ENCODE data around the gene ASCC2. TPM values are rescaled to one million over a fixed set of nuclear protein-coding genes. Genes with fewer than 3 reads are reported as not detected.

Gene ASCC2
- total and polyA plus RNA-seq, 4 donors: 34.6 to 43.7 (median 38.7) TPM

DNA sequence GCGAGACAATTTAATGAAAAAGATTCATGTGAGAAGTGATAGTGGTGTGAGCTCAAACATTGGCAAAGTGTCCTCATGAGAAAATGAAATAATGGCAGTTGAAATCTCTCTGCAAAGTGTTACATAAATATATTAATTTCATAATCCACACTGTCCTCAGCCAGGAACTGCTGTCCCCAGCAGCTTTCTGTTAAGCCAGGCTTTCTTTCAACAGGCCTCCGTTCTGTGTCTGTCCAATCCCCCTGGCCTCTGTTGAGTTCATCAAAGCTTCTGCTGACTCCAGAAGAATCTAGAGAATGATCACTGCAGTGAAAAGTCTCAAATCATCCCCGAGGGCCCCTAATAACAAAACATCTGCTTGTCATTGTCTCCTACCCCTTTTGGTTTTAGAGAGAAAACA is 10.0 kb upstream of the ASCC2 start (continued):
- no peak for TF ChIP-seq RXRA (IDR thresholded peaks at IDR 0.05)
- TF ChIP-seq GABPA (IDR thresholded peaks at IDR 0.05 in 1 of 2, conservative IDR thresholded peaks at IDR 0.05 in 1 of 2): no peak
- TF ChIP-seq NR2F2 (IDR thresholded peaks at IDR 0.05): no peak

DNA sequence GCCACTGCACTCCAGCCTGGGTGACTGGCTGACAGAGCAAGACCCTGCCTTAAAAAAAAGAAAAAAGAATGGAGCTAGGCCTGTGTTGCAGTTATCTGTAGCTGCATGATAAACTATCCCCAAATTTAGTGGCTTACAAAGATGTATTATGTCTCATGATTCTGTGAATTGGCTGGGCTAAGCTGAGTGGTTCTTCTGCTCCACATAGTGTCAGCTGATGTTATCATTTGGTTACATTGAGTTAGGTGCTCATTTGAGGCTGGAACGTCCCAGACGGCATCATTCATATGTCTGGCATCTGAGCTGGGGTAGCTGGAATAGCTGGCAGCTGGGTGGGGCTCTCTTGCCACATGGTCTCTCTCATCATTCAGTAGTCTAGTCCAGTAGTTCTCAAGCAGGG is 8.2 kb upstream of the ASCC2 start:
- Histone ChIP-seq H3K9me3 (ENCODE audit: control insufficient read depth in 4 of 4, low read length in 3 of 4) (peaks cover 0 to 4% (median 0%) of the 10 kb centered on the region in 4 donors), H3K36me3 (ENCODE audit: control insufficient read depth in 4 of 4, insufficient read depth in 3 of 4, low read depth in 1 of 4, low read length in 3 of 4) (no peaks in the 10 kb centered on the region), H3K27me3 (ENCODE audit: control insufficient read depth in 4 of 4, insufficient read depth in 4 of 4, low read length in 3 of 4) (no peaks in the 10 kb centered on the region), H3K4me1 (ENCODE audit: control insufficient read depth in 4 of 4, insufficient read depth in 4 of 4, low read length in 3 of 4) (no peaks in the 10 kb centered on the region), H3K9ac (ENCODE audit: low read depth in 1 of 2, low read length in 2 of 2) (no peak overlapping the region), H3K4me3 (ENCODE audit: low read depth in 1 of 3, low read length in 3 of 3) (no peak overlapping the region), H3K27ac (ENCODE audit: low read depth in 1 of 2, low read length in 2 of 2) (no peak overlapping the region)
- TF ChIP-seq, protein P1, sequence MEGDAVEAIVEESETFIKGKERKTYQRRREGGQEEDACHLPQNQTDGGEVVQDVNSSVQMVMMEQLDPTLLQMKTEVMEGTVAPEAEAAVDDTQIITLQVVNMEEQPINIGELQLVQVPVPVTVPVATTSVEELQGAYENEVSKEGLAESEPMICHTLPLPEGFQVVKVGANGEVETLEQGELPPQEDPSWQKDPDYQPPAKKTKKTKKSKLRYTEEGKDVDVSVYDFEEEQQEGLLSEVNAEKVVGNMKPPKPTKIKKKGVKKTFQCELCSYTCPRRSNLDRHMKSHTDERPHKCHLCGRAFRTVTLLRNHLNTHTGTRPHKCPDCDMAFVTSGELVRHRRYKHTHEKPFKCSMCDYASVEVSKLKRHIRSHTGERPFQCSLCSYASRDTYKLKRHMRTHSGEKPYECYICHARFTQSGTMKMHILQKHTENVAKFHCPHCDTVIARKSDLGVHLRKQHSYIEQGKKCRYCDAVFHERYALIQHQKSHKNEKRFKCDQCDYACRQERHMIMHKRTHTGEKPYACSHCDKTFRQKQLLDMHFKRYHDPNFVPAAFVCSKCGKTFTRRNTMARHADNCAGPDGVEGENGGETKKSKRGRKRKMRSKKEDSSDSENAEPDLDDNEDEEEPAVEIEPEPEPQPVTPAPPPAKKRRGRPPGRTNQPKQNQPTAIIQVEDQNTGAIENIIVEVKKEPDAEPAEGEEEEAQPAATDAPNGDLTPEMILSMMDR (IDR thresholded peaks at IDR 0.05; ENCODE audit: low read depth, low read length, missing input control): no peak
- TF ChIP-seq TAF1 (conservative IDR thresholded peaks at IDR 0.05) (no peak), JUND (IDR thresholded peaks at IDR 0.05) (no peak), RAD21 (IDR thresholded peaks at IDR 0.05) (no peak), EGR1 (IDR thresholded peaks at IDR 0.05; ENCODE audit: low read depth in 2 of 2) (no peak), NR2F2 (IDR thresholded peaks at IDR 0.05) (no peak), SP1 (IDR thresholded peaks at IDR 0.05) (no peak), FOXA2 (IDR thresholded peaks at IDR 0.05) (no peak)
- TF ChIP-seq, protein P2, sequence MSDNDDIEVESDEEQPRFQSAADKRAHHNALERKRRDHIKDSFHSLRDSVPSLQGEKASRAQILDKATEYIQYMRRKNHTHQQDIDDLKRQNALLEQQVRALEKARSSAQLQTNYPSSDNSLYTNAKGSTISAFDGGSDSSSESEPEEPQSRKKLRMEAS (IDR thresholded peaks at IDR 0.05): no peak
- TF ChIP-seq, protein P3, sequence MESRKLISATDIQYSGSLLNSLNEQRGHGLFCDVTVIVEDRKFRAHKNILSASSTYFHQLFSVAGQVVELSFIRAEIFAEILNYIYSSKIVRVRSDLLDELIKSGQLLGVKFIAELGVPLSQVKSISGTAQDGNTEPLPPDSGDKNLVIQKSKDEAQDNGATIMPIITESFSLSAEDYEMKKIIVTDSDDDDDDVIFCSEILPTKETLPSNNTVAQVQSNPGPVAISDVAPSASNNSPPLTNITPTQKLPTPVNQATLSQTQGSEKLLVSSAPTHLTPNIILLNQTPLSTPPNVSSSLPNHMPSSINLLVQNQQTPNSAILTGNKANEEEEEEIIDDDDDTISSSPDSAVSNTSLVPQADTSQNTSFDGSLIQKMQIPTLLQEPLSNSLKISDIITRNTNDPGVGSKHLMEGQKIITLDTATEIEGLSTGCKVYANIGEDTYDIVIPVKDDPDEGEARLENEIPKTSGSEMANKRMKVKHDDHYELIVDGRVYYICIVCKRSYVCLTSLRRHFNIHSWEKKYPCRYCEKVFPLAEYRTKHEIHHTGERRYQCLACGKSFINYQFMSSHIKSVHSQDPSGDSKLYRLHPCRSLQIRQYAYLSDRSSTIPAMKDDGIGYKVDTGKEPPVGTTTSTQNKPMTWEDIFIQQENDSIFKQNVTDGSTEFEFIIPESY (IDR thresholded peaks at IDR 0.05): no peak
- 95% methylated on average over 2 of the region's 2 CpGs for WGBS
- no peak for DNase-seq (ENCODE audit: low spot score)

DNA sequence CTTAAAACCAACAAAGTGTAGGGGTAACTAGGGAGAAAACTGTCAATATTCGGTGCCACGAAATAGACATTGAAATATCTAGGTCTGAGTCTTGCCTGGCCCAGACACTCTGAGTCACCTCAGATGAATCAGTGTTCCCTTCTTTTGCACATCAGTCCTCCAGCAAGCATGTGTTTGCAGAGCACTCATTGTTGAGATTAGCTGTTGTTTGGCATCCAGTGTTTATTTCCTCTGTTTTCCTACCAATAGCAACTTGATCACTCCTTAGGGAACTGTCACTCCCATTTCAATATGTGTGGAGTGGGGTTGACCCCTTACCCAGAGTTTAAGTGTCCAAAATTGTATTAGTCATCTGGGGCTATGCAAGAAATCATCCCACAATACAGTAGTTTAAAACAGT is 4.7 kb upstream of the ASCC2 start:
- WGBS: 85% methylated on average over 2 of the region's 2 CpGs
- no peak for DNase-seq (ENCODE audit: low spot score)
- H3K9me3 ChIP-seq (ENCODE audit: control insufficient read depth in 4 of 4, low read length in 3 of 4): peaks cover 0 to 4% (median 0%) of the 10 kb centered on the region in 4 donors
- H3K27me3 ChIP-seq (ENCODE audit: control insufficient read depth in 4 of 4, insufficient read depth in 4 of 4, low read length in 3 of 4): no peaks in the 10 kb centered on the region
- H3K9ac ChIP-seq (ENCODE audit: low read depth in 1 of 2, low read length in 2 of 2): no peak overlapping the region
- no peak overlapping the region for H3K4me3 ChIP-seq (ENCODE audit: low read depth in 1 of 3, low read length in 3 of 3)
- H3K27ac ChIP-seq (ENCODE audit: low read depth in 1 of 2, low read length in 2 of 2): no peak overlapping the region
- H3K4me1 ChIP-seq (ENCODE audit: control insufficient read depth in 4 of 4, insufficient read depth in 4 of 4, low read length in 3 of 4): peaks cover 0 to 6% (median 3%) of the 10 kb centered on the region in 4 donors
- no peaks in the 10 kb centered on the region for H3K36me3 ChIP-seq (ENCODE audit: control insufficient read depth in 4 of 4, insufficient read depth in 3 of 4, low read depth in 1 of 4, low read length in 3 of 4)
- TF ChIP-seq NR2F2 (IDR thresholded peaks at IDR 0.05): no peak
- no peak for TF ChIP-seq GABPA (IDR thresholded peaks at IDR 0.05 in 1 of 2, conservative IDR thresholded peaks at IDR 0.05 in 1 of 2)
- TF ChIP-seq, protein P2 (IDR thresholded peaks at IDR 0.05): no peak
- no peak for TF ChIP-seq FOXA2 (IDR thresholded peaks at IDR 0.05)
- TF ChIP-seq JUND (IDR thresholded peaks at IDR 0.05): no peak
- TF ChIP-seq, protein P4, sequence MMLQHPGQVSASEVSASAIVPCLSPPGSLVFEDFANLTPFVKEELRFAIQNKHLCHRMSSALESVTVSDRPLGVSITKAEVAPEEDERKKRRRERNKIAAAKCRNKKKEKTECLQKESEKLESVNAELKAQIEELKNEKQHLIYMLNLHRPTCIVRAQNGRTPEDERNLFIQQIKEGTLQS (IDR thresholded peaks at IDR 0.05): no peak
- no peak for TF ChIP-seq EGR1 (IDR thresholded peaks at IDR 0.05; ENCODE audit: low read depth in 2 of 2)
- TF ChIP-seq, protein P3 (IDR thresholded peaks at IDR 0.05): no peak
- no peak for TF ChIP-seq TAF1 (conservative IDR thresholded peaks at IDR 0.05)
- TF ChIP-seq FOXA1 (IDR thresholded peaks at IDR 0.05): no peak
- TF ChIP-seq, protein P5, sequence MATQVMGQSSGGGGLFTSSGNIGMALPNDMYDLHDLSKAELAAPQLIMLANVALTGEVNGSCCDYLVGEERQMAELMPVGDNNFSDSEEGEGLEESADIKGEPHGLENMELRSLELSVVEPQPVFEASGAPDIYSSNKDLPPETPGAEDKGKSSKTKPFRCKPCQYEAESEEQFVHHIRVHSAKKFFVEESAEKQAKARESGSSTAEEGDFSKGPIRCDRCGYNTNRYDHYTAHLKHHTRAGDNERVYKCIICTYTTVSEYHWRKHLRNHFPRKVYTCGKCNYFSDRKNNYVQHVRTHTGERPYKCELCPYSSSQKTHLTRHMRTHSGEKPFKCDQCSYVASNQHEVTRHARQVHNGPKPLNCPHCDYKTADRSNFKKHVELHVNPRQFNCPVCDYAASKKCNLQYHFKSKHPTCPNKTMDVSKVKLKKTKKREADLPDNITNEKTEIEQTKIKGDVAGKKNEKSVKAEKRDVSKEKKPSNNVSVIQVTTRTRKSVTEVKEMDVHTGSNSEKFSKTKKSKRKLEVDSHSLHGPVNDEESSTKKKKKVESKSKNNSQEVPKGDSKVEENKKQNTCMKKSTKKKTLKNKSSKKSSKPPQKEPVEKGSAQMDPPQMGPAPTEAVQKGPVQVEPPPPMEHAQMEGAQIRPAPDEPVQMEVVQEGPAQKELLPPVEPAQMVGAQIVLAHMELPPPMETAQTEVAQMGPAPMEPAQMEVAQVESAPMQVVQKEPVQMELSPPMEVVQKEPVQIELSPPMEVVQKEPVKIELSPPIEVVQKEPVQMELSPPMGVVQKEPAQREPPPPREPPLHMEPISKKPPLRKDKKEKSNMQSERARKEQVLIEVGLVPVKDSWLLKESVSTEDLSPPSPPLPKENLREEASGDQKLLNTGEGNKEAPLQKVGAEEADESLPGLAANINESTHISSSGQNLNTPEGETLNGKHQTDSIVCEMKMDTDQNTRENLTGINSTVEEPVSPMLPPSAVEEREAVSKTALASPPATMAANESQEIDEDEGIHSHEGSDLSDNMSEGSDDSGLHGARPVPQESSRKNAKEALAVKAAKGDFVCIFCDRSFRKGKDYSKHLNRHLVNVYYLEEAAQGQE (IDR thresholded peaks at IDR 0.05): no peak
- TF ChIP-seq RXRA (IDR thresholded peaks at IDR 0.05): no peak
- no peak for TF ChIP-seq YY1 (IDR thresholded peaks at IDR 0.05)
- TF ChIP-seq RAD21 (IDR thresholded peaks at IDR 0.05): no peak
- TF ChIP-seq SP1 (IDR thresholded peaks at IDR 0.05): no peak
- TF ChIP-seq, protein P1 (IDR thresholded peaks at IDR 0.05; ENCODE audit: low read depth, low read length, missing input control): no peak
